ENCODE measurements around the gene ATP5MC2.
"Not testable (repeated sequence)": the region's sequence is repeated elsewhere in the genome, so short reads cannot be mapped to it uniquely, and the experiment has no call there.

The ATP5MC2 gene

GRCh38 chr12:53644133-53644532 lies 31.8 kb downstream of the ATP5MC2 start:
- DNase-seq = no peak

GRCh38 chr12:53643232-53643979 lies 32.5 kb downstream of the ATP5MC2 start:
- no peak for DNase-seq

- DNase-seq = no peak
These were observed 37.8 kb downstream of the ATP5MC2 start for GRCh38 chr12:53638057-53638456.

GRCh38 chr12:53636641-53637040 lies 39.2 kb downstream of the ATP5MC2 start:
- no peak for DNase-seq

GRCh38 chr12:53635708-53636107 lies 40.2 kb downstream of the ATP5MC2 start:
- DNase-seq = not testable (repeated sequence)

- no peak for DNase-seq
These were observed 44.2 kb downstream of the ATP5MC2 start for GRCh38 chr12:53631721-53632120.

GRCh38 chr12:53627919-53628318 lies 48.0 kb downstream of the ATP5MC2 start:
- no peak for DNase-seq

GRCh38 chr12:53626702-53627169 lies 49.1 kb downstream of the ATP5MC2 start:
- DNase-seq = no peak

- peak; percentile 92 for DNase-seq
These were observed 49.8 kb downstream of the ATP5MC2 start, which contains the start of gene ATF7 for GRCh38 chr12:53625946-53626701. TSS of gene ATF7 (minus strand) at chr12:53626382. CDS start at chr12:53601000, 25,382 bp downstream.

- DNase-seq = no peak
These were observed 50.4 kb downstream of the ATP5MC2 start for GRCh38 chr12:53625373-53625945.

- no peak for DNase-seq
These were observed 50.9 kb downstream of the ATP5MC2 start for GRCh38 chr12:53624956-53625355.

- no peak for DNase-seq
These were observed 51.4 kb downstream of the ATP5MC2 start for GRCh38 chr12:53624458-53624857.

GRCh38 chr12:53623548-53624385 lies 52.1 kb downstream of the ATP5MC2 start:
- DNase-seq = no peak

- no peak for DNase-seq
These were observed 53.2 kb downstream of the ATP5MC2 start for GRCh38 chr12:53622724-53623123.

GRCh38 chr12:53618275-53618674 lies 57.6 kb downstream of the ATP5MC2 start:
- no peak for DNase-seq

- no peak for DNase-seq
These were observed 58.2 kb downstream of the ATP5MC2 start for GRCh38 chr12:53617700-53618099.

- no peak for DNase-seq
These were observed 58.9 kb downstream of the ATP5MC2 start for GRCh38 chr12:53616950-53617349.

All from amniotic stem cell (primary cell).